Lower leg skin (tissue), 3 donors: Measurements from ENCODE around the gene BNIP5.

Experiments used
- POLR2A ChIP-seq, 2 donors: fragments of 450-650 bp; IDR thresholded peaks; one replicate each; pipeline ENCODE4 v1.6.1; 2016 to 2017; ENCODE audit warnings: antibody characterized with exemption in 2 of 2, mild to moderate bottlenecking in 1 of 2, moderate library complexity in 1 of 2
- TF ChIP-seq, protein P1 (sequence below), 3 donors: fragments of 450-650 bp; IDR thresholded peaks; one replicate each; pipeline ENCODE4 v1.5.1; 2016; ENCODE audit warnings: antibody characterized with exemption in 3 of 3, mild to moderate bottlenecking in 3 of 3, moderate library complexity in 2 of 3

DNA sequence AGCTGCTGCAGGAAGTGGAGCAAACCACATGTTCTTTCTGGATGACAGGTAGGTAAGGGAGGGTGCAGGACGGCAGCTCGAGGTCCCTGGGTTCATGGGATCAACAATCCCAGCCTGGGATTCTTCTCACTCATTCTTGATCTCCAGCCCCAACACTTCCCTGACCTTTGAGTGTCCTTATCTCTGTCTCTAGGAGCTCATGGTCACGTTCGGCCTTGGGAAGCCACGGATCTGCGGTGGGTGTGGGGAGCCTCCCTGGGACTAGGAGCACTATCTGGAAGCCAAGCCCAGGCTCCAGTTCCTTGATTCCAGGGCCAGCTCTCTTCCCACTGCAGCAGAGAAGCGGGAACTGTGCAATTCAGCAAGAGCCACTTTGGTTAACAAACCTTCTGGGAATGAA, 27.5 kb downstream of the BNIP5 start:
- TF ChIP-seq POLR2A (IDR thresholded peaks at IDR 0.05): no peak
- TF ChIP-seq, protein P1, sequence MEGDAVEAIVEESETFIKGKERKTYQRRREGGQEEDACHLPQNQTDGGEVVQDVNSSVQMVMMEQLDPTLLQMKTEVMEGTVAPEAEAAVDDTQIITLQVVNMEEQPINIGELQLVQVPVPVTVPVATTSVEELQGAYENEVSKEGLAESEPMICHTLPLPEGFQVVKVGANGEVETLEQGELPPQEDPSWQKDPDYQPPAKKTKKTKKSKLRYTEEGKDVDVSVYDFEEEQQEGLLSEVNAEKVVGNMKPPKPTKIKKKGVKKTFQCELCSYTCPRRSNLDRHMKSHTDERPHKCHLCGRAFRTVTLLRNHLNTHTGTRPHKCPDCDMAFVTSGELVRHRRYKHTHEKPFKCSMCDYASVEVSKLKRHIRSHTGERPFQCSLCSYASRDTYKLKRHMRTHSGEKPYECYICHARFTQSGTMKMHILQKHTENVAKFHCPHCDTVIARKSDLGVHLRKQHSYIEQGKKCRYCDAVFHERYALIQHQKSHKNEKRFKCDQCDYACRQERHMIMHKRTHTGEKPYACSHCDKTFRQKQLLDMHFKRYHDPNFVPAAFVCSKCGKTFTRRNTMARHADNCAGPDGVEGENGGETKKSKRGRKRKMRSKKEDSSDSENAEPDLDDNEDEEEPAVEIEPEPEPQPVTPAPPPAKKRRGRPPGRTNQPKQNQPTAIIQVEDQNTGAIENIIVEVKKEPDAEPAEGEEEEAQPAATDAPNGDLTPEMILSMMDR (IDR thresholded peaks at IDR 0.05): no peak
